HepG2 (cell line): ENCODE measurements around the gene UQCR10. TPM values are rescaled to one million over a fixed set of nuclear protein-coding genes. Genes with fewer than 3 reads are reported as not detected.

Experiments
- ATAC-seq: fragments of 200-7000 bp; cut with Tn5 transposase; 3 replicates; pipeline ENCODE4 v1.9.1; 2020; ENCODE audit warnings: mild to moderate bottlenecking, moderate library complexity
- BruUV-seq: library from RNA; stranded (reverse); fragments of 400-500 nt; replicated peaks from 2 replicates; lab custom pipeline; 2021; lab: Mats Ljungman, UMichigan
- CTCF ChIA-PET: fragments of 300-600 bp; formaldehyde crosslinking; extraction: SDS; loops from one replicate; lab custom pipeline; 2021; ENCODE audit warnings: low total read pairs, inconsistent platforms, low intra/inter-chr PET ratio; lab: Yijun Ruan, JAX
- POLR2A ChIA-PET: fragments of 350-600 bp; sonication (Branson Sonifier 250); formaldehyde crosslinking; loops from one replicate; lab custom pipeline; 2020; ENCODE audit warnings: antibody characterized with exemption, inconsistent platforms; lab: Yijun Ruan, JAX
- DNase-seq: peaks from one replicate; pipeline ENCODE4 v3.0.0-alpha.2; 2015; ENCODE audit warnings: low spot score
- FAIRE-seq: peaks from 3 replicates; lab custom pipeline; 2011; peaks lifted over from hg19 to GRCh38; lab: Jason Lieb, UNC
- H2AFZ ChIP-seq: one replicate; pipeline ENCODE4 v1.6.1; 2011; ENCODE audit warnings: low read length, inconsistent platforms
- H3K27ac ChIP-seq: fragments of 300-600 bp; 3 replicates; pipeline ENCODE4 v1.8.0; 2011; ENCODE audit warnings: mixed run types, mild to moderate bottlenecking, mixed read lengths, low read length, inconsistent platforms; ENCODE audit not compliant: insufficient read depth; ENCODE audit errors: extremely low read length
- H3K27me3 ChIP-seq, 2 experiments: fragments of 200-600 bp in 1 of 2; 2 replicates in 1 of 2; 3 replicates in 1 of 2; pipeline versions ENCODE4 v1.6.0 to v1.8.0; 2011; ENCODE audit warnings: low read length in 2 of 2, mild to moderate bottlenecking in 2 of 2, moderate library complexity in 2 of 2, inconsistent platforms in 1 of 2; ENCODE audit not compliant: insufficient read depth in 2 of 2, control insufficient read depth in 1 of 2
- H3K36me3 ChIP-seq, 2 experiments: fragments of 200-600 bp in 1 of 2; replicated peaks in 1 of 2; 2 replicates in 1 of 2; 3 replicates in 1 of 2; pipeline versions ENCODE4 v1.5.1 to v1.8.0; 2011; ENCODE audit warnings: low read length in 2 of 2, inconsistent platforms in 1 of 2; ENCODE audit not compliant: insufficient read depth in 2 of 2, control insufficient read depth in 1 of 2
- H3K4me1 ChIP-seq: 2 replicates; pipeline ENCODE4 v1.5.1; 2012; ENCODE audit warnings: low read length, inconsistent platforms; ENCODE audit not compliant: insufficient read depth
- H3K4me2 ChIP-seq: 2 replicates; pipeline ENCODE4 v1.6.0; 2011; ENCODE audit warnings: low read depth, low read length, inconsistent platforms
- H3K4me3 ChIP-seq, 3 experiments: fragments of 200-600 bp in 1 of 3; sonication (generic), shearing (Covaris generic) in 1 of 3; replicated peaks in 1 of 3; 2 replicates each; pipeline ENCODE4 v1.5.1; 2011 to 2016; ENCODE audit warnings: low read length in 3 of 3, inconsistent platforms in 2 of 3, low read depth in 2 of 3, mild to moderate bottlenecking in 2 of 3, control low read depth in 1 of 3, mixed read lengths in 1 of 3; ENCODE audit not compliant: insufficient read depth in 1 of 3
- H3K79me2 ChIP-seq: one replicate; pipeline ENCODE4 v1.6.1; 2011; ENCODE audit warnings: low read length, inconsistent platforms; ENCODE audit not compliant: insufficient read depth
- H3K9ac ChIP-seq: 2 replicates; pipeline ENCODE4 v1.6.0; 2011; ENCODE audit warnings: mild to moderate bottlenecking, low read depth, low read length, inconsistent platforms; ENCODE audit not compliant: insufficient read depth
- H3K9me3 ChIP-seq: 2 replicates; pipeline ENCODE4 v1.5.1; 2012; ENCODE audit warnings: mild to moderate bottlenecking, low read length
- H4K20me1 ChIP-seq: 2 replicates; pipeline ENCODE4 v1.6.0; 2011; ENCODE audit warnings: inconsistent platforms, mild to moderate bottlenecking, low read length, moderate library complexity; ENCODE audit not compliant: insufficient read depth
- DNMT3B ChIP-seq: conservative IDR thresholded peaks from 2 replicates; pipeline ENCODE4 v1.6.1; 2016; ENCODE audit warnings: missing biosample characterization, control low read depth
- KLF6 ChIP-seq: IDR thresholded peaks from 2 replicates; pipeline ENCODE4 v1.8.0; 2016; ENCODE audit warnings: missing biosample characterization, missing genetic modification reagents
- KMT2B ChIP-seq: IDR thresholded peaks from 2 replicates; pipeline ENCODE4 v1.6.1; 2016; ENCODE audit warnings: missing genetic modification reagents, missing compliant biosample characterization
- NR3C1 ChIP-seq: sonication (generic); formaldehyde crosslinking; IDR thresholded peaks from 2 replicates; pipeline ENCODE4 v1.4.0; 2020; ENCODE audit warnings: missing genetic modification reagents
- RFX1 ChIP-seq: fragments of 450-650 bp; IDR thresholded peaks from 2 replicates; pipeline ENCODE4 v1.6.1; 2017
- SRSF1 ChIP-seq: fragments of 200-400 bp; formaldehyde crosslinking; optimal IDR thresholded peaks from 2 replicates; pipeline ENCODE3; 2017; ENCODE audit warnings: mild to moderate bottlenecking, low read depth, low read length, moderate library complexity
- THAP11 ChIP-seq: IDR thresholded peaks from 2 replicates; pipeline ENCODE4 v1.6.1; 2016; ENCODE audit warnings: missing biosample characterization, missing genetic modification reagents
- ZNF317 ChIP-seq: sonication (generic); formaldehyde crosslinking; IDR thresholded peaks from 2 replicates; pipeline ENCODE4 v1.5.0; 2020; ENCODE audit warnings: mild to moderate bottlenecking, missing genetic modification reagents
- WGBS: methylation state at CpG from one replicate; pipeline ENCODE4 v1.1.6; 2017; ENCODE audit warnings: low lambda C conversion rate; 5-methylcytosine and 5-hydroxymethylcytosine counted together
- in situ Hi-C: cut with HindIII; loops from 2 replicates; pipeline ENCODE4 v1.10.0; 2017; ENCODE audit warnings: low pct_unique_long_range_greater_than_20kb; ENCODE audit not compliant: extremely low pct_ligation_motif_present
- intact Hi-C: fragments of 100-400 bp; cut with micrococcal nuclease; formaldehyde crosslinking; loops from one replicate; pipeline ENCODE4 v1.10.0; 2022; ENCODE audit not compliant: unreplicated experiment
- polyA plus RNA-seq, 8 experiments: library from polyadenylated mRNA; depleted of rRNA in 3 of 8; stranded (reverse) in 7 of 8; unstranded in 1 of 8; fragments of >200 nt; fragmentation: Illumina TruSeq in 4 of 8; extraction: Trizol in 4 of 8; gene quantifications; 2 replicates each; pipeline versions ENCODE4 v1.2.1 to v1.2.3, GENCODE V29; 2011 to 2016; ENCODE audit warnings: low read depth in 4 of 8, missing spikeins in 1 of 8, mixed read lengths in 1 of 8; ENCODE audit not compliant: insufficient read depth in 1 of 8
- total RNA-seq, 5 experiments: library from RNA; depleted of rRNA; stranded (reverse); fragments of >200 nt; fragmentation: Illumina TruSeq; extraction: Trizol; gene quantifications; 2 replicates each; pipeline ENCODE4 v1.2.3, GENCODE V29; 2016; ENCODE audit warnings: low read depth in 1 of 5
- TF ChIP-seq, protein P1 (sequence below): sonication (generic); formaldehyde crosslinking; IDR thresholded peaks from 2 replicates; pipeline ENCODE4 v1.5.0; 2020; ENCODE audit warnings: missing genetic modification reagents
- TF ChIP-seq, protein P2 (sequence below): sonication (generic); formaldehyde crosslinking; conservative IDR thresholded peaks from 2 replicates; pipeline ENCODE4 v1.4.0; 2020; ENCODE audit warnings: mild to moderate bottlenecking, missing genetic modification reagents, moderate library complexity
- TF ChIP-seq, protein P3 (sequence below): IDR thresholded peaks from 2 replicates; pipeline ENCODE4 v1.6.1; 2016; ENCODE audit warnings: missing biosample characterization, missing genetic modification reagents, low read depth
- TF ChIP-seq, protein P4 (sequence below): sonication (generic); formaldehyde crosslinking; IDR thresholded peaks from 2 replicates; pipeline ENCODE4 v1.9.0; 2022; ENCODE audit warnings: low read depth, missing genetic modification reagents

The UQCR10 gene
- total and polyA plus RNA-seq, 2 of the 13 experiments (the other 11 are each of a cell fraction or from before 2014, with no cell fraction given): 225 to 232 TPM

DNA sequence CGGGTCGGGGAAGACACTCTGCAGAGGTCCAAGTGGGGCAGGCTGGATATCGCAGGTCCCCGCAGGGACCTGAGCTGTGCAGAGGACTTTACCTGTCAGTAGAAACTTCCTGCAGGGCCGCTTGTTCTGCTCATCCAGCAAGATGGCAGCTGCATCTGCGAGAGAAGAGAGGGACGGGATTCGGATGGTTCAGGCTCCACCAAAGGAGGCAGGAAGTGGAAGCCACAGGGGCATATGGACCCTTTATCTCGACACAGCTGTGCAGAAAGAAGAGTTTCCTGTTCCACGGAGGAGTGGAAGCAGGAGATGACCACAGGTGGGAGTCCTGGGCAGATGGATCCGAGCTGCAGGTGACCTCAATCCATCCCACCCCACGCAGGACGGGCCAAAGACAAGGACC, 24.8 kb upstream of the UQCR10 start:
- no peak for ATAC-seq
- H3K27me3 ChIP-seq: no peaks in the 10 kb centered on the region
- BruUV-seq: no TSS peak
- H3K79me2 ChIP-seq: no peaks in the 10 kb centered on the region
- POLR2A ChIA-PET: no interaction called here
- peaks cover 6 to 27% of the 10 kb centered on the region in 2 experiments; a peak in 4 of 5 replicates for H3K36me3 ChIP-seq
- H3K4me1 ChIP-seq: no peaks in the 10 kb centered on the region
- intact Hi-C loops (no loop called here), in situ Hi-C loops (no loop called here)
- H2AFZ ChIP-seq: no peak overlapping the region
- no peak overlapping the region for H3K9ac ChIP-seq
- H4K20me1 ChIP-seq: no peaks in the 10 kb centered on the region
- WGBS: 86% methylated on average over 11 of the region's 13 CpGs
- DNase-seq: no peak
- FAIRE-seq: no peak
- CTCF ChIA-PET: no interaction called here
- no peak overlapping the region for H3K4me2 ChIP-seq
- H3K4me3 ChIP-seq: no peak overlapping the region
- TF ChIP-seq THAP11 (CRISPR knock-in tag) (no peak), SRSF1 (no peak), NR3C1 (CRISPR knock-in tag) (no peak), DNMT3B (CRISPR knock-in tag) (no peak), RFX1 (no peak), KMT2B (CRISPR knock-in tag) (no peak), ZNF317 (CRISPR knock-in tag) (no peak), KLF6 (CRISPR knock-in tag) (no peak)
- TF ChIP-seq, protein P1, sequence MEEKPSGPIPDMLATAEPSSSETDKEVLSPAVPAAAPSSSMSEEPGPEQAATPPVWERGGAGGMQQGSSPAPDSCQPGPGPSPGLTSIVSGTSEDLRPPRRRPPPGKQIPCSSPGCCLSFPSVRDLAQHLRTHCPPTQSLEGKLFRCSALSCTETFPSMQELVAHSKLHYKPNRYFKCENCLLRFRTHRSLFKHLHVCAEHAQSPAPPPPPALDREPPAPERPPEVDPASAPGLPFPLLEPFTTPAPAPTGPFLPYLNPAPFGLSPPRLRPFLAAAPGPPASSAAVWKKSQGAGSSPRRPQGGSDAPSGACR (CRISPR knock-in tag): no peak
- TF ChIP-seq, protein P2, sequence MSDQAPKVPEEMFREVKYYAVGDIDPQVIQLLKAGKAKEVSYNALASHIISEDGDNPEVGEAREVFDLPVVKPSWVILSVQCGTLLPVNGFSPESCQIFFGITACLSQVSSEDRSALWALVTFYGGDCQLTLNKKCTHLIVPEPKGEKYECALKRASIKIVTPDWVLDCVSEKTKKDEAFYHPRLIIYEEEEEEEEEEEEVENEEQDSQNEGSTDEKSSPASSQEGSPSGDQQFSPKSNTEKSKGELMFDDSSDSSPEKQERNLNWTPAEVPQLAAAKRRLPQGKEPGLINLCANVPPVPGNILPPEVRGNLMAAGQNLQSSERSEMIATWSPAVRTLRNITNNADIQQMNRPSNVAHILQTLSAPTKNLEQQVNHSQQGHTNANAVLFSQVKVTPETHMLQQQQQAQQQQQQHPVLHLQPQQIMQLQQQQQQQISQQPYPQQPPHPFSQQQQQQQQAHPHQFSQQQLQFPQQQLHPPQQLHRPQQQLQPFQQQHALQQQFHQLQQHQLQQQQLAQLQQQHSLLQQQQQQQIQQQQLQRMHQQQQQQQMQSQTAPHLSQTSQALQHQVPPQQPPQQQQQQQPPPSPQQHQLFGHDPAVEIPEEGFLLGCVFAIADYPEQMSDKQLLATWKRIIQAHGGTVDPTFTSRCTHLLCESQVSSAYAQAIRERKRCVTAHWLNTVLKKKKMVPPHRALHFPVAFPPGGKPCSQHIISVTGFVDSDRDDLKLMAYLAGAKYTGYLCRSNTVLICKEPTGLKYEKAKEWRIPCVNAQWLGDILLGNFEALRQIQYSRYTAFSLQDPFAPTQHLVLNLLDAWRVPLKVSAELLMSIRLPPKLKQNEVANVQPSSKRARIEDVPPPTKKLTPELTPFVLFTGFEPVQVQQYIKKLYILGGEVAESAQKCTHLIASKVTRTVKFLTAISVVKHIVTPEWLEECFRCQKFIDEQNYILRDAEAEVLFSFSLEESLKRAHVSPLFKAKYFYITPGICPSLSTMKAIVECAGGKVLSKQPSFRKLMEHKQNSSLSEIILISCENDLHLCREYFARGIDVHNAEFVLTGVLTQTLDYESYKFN (CRISPR knock-in tag): no peak
- TF ChIP-seq, protein P3, sequence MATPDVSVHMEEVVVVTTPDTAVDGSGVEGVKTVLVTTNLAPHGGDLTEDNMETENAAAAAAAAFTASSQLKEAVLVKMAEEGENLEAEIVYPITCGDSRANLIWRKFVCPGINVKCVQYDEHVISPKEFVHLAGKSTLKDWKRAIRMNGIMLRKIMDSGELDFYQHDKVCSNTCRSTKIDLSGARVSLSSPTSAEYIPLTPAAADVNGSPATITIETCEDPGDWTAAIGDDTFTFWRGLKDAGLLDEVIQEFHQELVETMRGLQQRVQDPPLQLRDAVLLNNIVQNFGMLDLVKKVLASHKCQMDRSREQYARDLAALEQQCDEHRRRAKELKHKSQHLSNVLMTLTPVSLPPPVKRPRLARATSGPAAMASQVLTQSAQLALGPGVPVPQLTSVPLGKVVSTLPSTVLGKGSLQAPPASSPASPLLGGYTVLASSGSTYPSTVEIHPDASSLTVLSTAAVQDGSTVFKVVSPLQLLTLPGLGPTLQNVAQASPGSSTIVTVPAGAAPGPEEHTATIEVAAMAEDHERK (CRISPR knock-in tag): no peak
- TF ChIP-seq, protein P4, sequence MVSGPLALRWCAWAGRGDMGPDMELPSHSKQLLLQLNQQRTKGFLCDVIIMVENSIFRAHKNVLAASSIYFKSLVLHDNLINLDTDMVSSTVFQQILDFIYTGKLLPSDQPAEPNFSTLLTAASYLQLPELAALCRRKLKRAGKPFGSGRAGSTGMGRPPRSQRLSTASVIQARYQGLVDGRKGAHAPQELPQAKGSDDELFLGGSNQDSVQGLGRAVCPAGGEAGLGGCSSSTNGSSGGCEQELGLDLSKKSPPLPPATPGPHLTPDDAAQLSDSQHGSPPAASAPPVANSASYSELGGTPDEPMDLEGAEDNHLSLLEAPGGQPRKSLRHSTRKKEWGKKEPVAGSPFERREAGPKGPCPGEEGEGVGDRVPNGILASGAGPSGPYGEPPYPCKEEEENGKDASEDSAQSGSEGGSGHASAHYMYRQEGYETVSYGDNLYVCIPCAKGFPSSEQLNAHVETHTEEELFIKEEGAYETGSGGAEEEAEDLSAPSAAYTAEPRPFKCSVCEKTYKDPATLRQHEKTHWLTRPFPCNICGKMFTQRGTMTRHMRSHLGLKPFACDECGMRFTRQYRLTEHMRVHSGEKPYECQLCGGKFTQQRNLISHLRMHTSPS: no peak
- H3K27ac ChIP-seq: no peak overlapping the region
- no peaks in the 10 kb centered on the region for H3K9me3 ChIP-seq
